Measurements from ENCODE around the gene RRAS. TPM values are rescaled to one million over a fixed set of nuclear protein-coding genes. Genes with fewer than 3 reads are reported as not detected.
A peak's percentile ranks its signal among the peaks of the same experiment; 100 is the strongest.

The RRAS gene
- total and polyA plus RNA-seq, 12 donors, result 6.8 to 180 (median 42.3) TPM

DNA sequence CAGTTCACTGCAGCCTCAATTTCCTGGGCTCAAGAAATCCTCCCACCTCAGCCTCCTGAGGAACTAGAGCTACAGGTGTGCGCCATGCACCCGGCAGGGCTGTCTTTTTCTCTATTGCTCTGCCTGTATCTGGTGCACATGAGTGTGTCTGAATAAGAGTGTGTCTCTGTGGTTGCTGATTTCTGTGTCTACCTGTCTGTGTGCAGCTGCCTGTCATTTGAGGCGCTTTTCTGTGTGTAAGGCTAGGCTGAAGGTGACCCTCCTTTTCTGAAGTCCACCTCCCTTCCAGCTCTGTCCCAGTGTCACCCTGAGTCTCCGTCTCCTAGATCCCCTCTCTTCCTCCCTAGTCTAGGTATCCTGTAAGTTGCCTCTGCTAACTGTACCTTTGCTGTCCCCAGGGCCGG is 50.4 kb downstream of the RRAS start:
- 47 to 62% (median 51%) methylated on average over 4 to 5 of the region's 5 CpGs for WGBS, 4 donors
- DNase-seq, result peak in 1 of 7 donors; percentile 32
- intact Hi-C loops (cut with DNase I), result loop anchor here in 1 of 2 donors (10.0 kb wide), 1 partner anchor 85 kb away; the partner anchor contains the start of gene PRMT1
- Histone ChIP-seq H3K9me3 (replicated peaks in 1 of 3) (no peaks in the 10 kb centered on the region), H3K27ac (peak overlapping the region in 3 of 5 donors; percentile 78 to 93 (median 89)), H3K4me1 (replicated peaks in 1 of 2) (peaks cover 9 to 18% of the 10 kb centered on the region in 2 donors), H3K4me3 (no peak overlapping the region), H3K27me3 (no peaks in the 10 kb centered on the region), H3K36me3 (replicated peaks in 1 of 2) (peaks cover 0 to 11% of the 10 kb centered on the region in 2 donors)
- TF ChIP-seq, protein P1, sequence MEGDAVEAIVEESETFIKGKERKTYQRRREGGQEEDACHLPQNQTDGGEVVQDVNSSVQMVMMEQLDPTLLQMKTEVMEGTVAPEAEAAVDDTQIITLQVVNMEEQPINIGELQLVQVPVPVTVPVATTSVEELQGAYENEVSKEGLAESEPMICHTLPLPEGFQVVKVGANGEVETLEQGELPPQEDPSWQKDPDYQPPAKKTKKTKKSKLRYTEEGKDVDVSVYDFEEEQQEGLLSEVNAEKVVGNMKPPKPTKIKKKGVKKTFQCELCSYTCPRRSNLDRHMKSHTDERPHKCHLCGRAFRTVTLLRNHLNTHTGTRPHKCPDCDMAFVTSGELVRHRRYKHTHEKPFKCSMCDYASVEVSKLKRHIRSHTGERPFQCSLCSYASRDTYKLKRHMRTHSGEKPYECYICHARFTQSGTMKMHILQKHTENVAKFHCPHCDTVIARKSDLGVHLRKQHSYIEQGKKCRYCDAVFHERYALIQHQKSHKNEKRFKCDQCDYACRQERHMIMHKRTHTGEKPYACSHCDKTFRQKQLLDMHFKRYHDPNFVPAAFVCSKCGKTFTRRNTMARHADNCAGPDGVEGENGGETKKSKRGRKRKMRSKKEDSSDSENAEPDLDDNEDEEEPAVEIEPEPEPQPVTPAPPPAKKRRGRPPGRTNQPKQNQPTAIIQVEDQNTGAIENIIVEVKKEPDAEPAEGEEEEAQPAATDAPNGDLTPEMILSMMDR (IDR thresholded peaks at IDR 0.05), result no peak
- no peak for TF ChIP-seq POLR2A (IDR thresholded peaks at IDR 0.05)

DNA sequence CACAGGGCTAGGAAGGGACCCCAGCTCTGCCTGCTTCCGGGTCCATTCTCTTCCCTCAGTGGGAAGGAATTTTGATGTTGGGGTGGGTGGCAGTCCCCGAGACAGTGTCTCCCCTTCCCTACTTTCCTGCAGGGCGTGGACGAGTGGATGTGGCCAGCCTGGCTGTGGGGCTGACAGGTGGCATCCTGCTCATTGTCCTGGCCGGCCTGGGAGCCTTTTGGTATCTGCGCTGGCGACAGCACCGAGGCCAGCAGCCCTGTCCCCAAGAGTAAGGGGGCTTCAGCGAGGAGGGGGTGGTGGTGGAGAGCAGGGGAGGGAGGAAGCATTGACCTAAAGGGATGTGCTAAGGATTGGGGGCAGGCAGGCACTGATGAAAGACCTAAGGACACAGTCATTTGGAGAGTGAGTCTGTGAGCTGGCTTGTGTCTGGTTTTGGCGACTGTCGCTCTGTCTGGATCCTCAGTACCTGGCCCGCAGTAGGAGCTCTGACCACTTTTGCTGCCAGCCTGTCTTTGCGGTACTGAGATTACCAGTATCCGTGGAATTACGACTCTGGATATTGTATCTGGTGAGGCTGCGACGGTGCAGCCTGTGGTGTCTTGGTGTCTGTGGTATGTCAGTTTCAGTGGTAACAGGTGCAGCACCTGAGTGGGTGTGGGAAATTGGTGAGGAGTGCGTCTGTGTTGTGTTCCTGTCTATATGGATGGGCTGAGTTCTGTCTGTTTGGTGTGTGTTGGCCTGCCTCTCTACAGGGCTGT is 51.4 kb downstream of the RRAS start:
- intact Hi-C loops (cut with DNase I), result loop anchor here in 1 of 2 donors (10.0 kb wide), 1 partner anchor 86 kb away; the partner anchor contains the start of gene PRMT1
- Histone ChIP-seq H3K9me3 (replicated peaks in 1 of 3) (no peaks in the 10 kb centered on the region), H3K36me3 (replicated peaks in 1 of 2) (peaks cover 0 to 1% of the 10 kb centered on the region in 2 donors), H3K27me3 (no peaks in the 10 kb centered on the region), H3K27ac (no peak overlapping the region), H3K4me3 (no peak overlapping the region), H3K4me1 (replicated peaks in 1 of 2) (peaks cover 9 to 11% of the 10 kb centered on the region in 2 donors)
- WGBS, 4 donors, result 79 to 85% (median 82%) methylated on average over 16 to 18 of the region's 18 CpGs
- DNase-seq, result no peak
- TF ChIP-seq POLR2A (IDR thresholded peaks at IDR 0.05), result no peak
- TF ChIP-seq, protein P1 (IDR thresholded peaks at IDR 0.05), result no peak

DNA sequence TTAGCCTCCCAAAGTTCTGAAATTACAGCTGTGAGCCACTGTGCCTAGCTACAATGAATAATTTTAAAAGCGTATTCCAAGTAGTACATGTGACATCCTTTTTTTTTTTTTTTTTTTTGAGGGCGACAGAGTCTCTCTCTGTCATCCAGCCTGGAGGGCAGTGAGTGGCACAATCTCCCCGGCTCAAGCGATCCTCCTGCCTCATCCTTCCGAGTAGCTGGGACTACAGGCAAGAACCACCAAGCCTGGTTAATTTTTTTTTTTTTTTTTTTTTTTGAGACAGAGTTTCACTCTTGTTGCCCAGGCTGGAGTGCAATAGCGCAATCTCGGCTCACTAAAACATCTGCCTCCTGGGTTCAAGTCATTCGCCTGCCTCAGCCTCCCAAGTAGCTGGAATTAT is 52.7 kb downstream of the RRAS start:
- intact Hi-C loops (cut with DNase I), result loop anchor here in 1 of 2 donors (10.0 kb wide), 1 partner anchor 88 kb away; the partner anchor contains the start of gene PRMT1
- no peaks in the 10 kb centered on the region for H3K27me3 ChIP-seq
- no peak for TF ChIP-seq POLR2A (IDR thresholded peaks at IDR 0.05)
- TF ChIP-seq, protein P1 (IDR thresholded peaks at IDR 0.05), result no peak
- DNase-seq, result no peak
- H3K9me3 ChIP-seq (replicated peaks in 1 of 3), result no peaks in the 10 kb centered on the region
- H3K4me3 ChIP-seq, result no peak overlapping the region
- 79 to 82% (median 81%) methylated on average over 8 of the region's 8 CpGs for WGBS, 4 donors
- H3K27ac ChIP-seq, result no peak overlapping the region
- H3K4me1 ChIP-seq (replicated peaks in 1 of 2), result no peaks in the 10 kb centered on the region
- H3K36me3 ChIP-seq (replicated peaks in 1 of 2), result no peaks in the 10 kb centered on the region

Small RNA genes within 50 kb of the gene (microRNA-seq; reads per million reads assigned to microRNA genes)
- gene MIR5088, result 0 to 0.28 (median 0) reads per million in 3 donors

Small RNA genes within 50 kb of the gene (small RNA-seq; reads per million reads assigned to genes)
- gene MIR5088, result 0 to 0.17 reads per million in 2 donors

Other genes with a start within 250 kb of the RRAS start
- gene PTH2, start 216.7 kb downstream of the RRAS start, total RNA-seq, result not detected
- not detected for gene PTH2, start 216.7 kb downstream of the RRAS start, polyA plus RNA-seq
- gene GFY, start 214.8 kb downstream of the RRAS start, total RNA-seq, result not detected
- not detected for gene GFY, start 214.8 kb downstream of the RRAS start, polyA plus RNA-seq
- gene SLC17A7, start 198.6 kb downstream of the RRAS start, total RNA-seq, result 1 to 10 TPM in 5 of 9 donors, under 1 TPM in 4; 0.06 to 9.6 (median 1.3) TPM
- 1 to 10 TPM in 2 of 3 donors, under 1 TPM in 1; 0.18 to 1.9 (median 1.0) TPM for gene SLC17A7, start 198.6 kb downstream of the RRAS start, polyA plus RNA-seq
- gene PIH1D1, start 188.3 kb downstream of the RRAS start, total RNA-seq, result 100 to 1,000 TPM in 4 of 9 donors, 10 to 100 TPM in 5; 63.1 to 131 (median 87.2) TPM
- 100 to 1,000 TPM in 1 of 3 donors, 10 to 100 TPM in 2; 26.6 to 103 (median 72.3) TPM for gene PIH1D1, start 188.3 kb downstream of the RRAS start, polyA plus RNA-seq
- 10 to 100 TPM; 15.1 to 47.8 (median 29.1) TPM for gene ALDH16A1, start 186.9 kb downstream of the RRAS start, total RNA-seq
- gene ALDH16A1, start 186.9 kb downstream of the RRAS start, polyA plus RNA-seq, result 10 to 100 TPM in 2 of 3 donors, 1 to 10 TPM in 1; 3.6 to 95.5 (median 86.7) TPM
- gene FLT3LG, start 165.9 kb downstream of the RRAS start, total RNA-seq, result 10 to 100 TPM in 3 of 9 donors, 1 to 10 TPM in 6; 1.2 to 10.6 (median 8.4) TPM
- gene FLT3LG, start 165.9 kb downstream of the RRAS start, polyA plus RNA-seq, result 10 to 100 TPM in 2 of 3 donors, 1 to 10 TPM in 1; 1.8 to 33.8 (median 24.7) TPM
- gene RPL13A, start 152.5 kb downstream of the RRAS start, total RNA-seq, result 1,000 to 10,000 TPM; 2,402 to 3,504 (median 2,570) TPM
- 1,000 to 10,000 TPM; 1,750 to 2,828 (median 2,567) TPM for gene RPL13A, start 152.5 kb downstream of the RRAS start, polyA plus RNA-seq
- 1,000 to 10,000 TPM; 1,528 to 3,971 (median 2,257) TPM for gene RPS11, start 143.7 kb downstream of the RRAS start, total RNA-seq
- 1,000 to 10,000 TPM; 2,684 to 4,591 (median 2,733) TPM for gene RPS11, start 143.7 kb downstream of the RRAS start, polyA plus RNA-seq
- 100 to 1,000 TPM; 101 to 505 (median 351) TPM for gene FCGRT, start 127.5 kb downstream of the RRAS start, total RNA-seq
- gene FCGRT, start 127.5 kb downstream of the RRAS start, polyA plus RNA-seq, result 100 to 1,000 TPM in 2 of 3 donors, 10 to 100 TPM in 1; 90.2 to 253 (median 218) TPM
- 10 to 100 TPM in 8 of 9 donors, 1 to 10 TPM in 1; 8.0 to 56.4 (median 33.1) TPM for gene RCN3, start 112.1 kb downstream of the RRAS start, total RNA-seq
- 100 to 1,000 TPM in 2 of 3 donors, 1 to 10 TPM in 1; 9.3 to 232 (median 120) TPM for gene RCN3, start 112.1 kb downstream of the RRAS start, polyA plus RNA-seq
- 10 to 100 TPM; 53.3 to 98.2 (median 63.8) TPM for gene NOSIP, start 59.6 kb downstream of the RRAS start, total RNA-seq
- gene NOSIP, start 59.6 kb downstream of the RRAS start, polyA plus RNA-seq, result 100 to 1,000 TPM in 2 of 3 donors, 10 to 100 TPM in 1; 35.0 to 159 (median 145) TPM
- gene PRRG2, start 58.8 kb downstream of the RRAS start, total RNA-seq, result 1 to 10 TPM in 2 of 9 donors, under 1 TPM in 5, not detected in 2; 0.28 to 1.2 (median 0.87) TPM
- 1 to 10 TPM in 1 of 3 donors, under 1 TPM in 2; 0.33 to 1.2 (median 0.71) TPM for gene PRRG2, start 58.8 kb downstream of the RRAS start, polyA plus RNA-seq
- gene PRR12, start 49.0 kb downstream of the RRAS start, total RNA-seq, result 10 to 100 TPM in 8 of 9 donors, 1 to 10 TPM in 1; 2.9 to 39.3 (median 17.6) TPM
- 10 to 100 TPM in 1 of 3 donors, 1 to 10 TPM in 2; 4.2 to 49.8 (median 9.5) TPM for gene PRR12, start 49.0 kb downstream of the RRAS start, polyA plus RNA-seq
- 10 to 100 TPM in 8 of 9 donors, 1 to 10 TPM in 1; 4.2 to 81.3 (median 45.8) TPM for gene SCAF1, start 2.1 kb upstream of the RRAS start, total RNA-seq
- 10 to 100 TPM in 2 of 3 donors, 1 to 10 TPM in 1; 7.9 to 67.7 (median 27.1) TPM for gene SCAF1, start 2.1 kb upstream of the RRAS start, polyA plus RNA-seq
- gene IRF3, start 25.7 kb upstream of the RRAS start, total RNA-seq, result 100 to 1,000 TPM in 2 of 9 donors, 10 to 100 TPM in 7; 33.7 to 108 (median 64.1) TPM
- 100 to 1,000 TPM in 2 of 3 donors, 10 to 100 TPM in 1; 23.2 to 328 (median 159) TPM for gene IRF3, start 25.7 kb upstream of the RRAS start, polyA plus RNA-seq
- gene BCL2L12, start 25.8 kb upstream of the RRAS start, total RNA-seq, result 10 to 100 TPM in 4 of 9 donors, 1 to 10 TPM in 5; 3.3 to 16.3 (median 9.7) TPM
- gene BCL2L12, start 25.8 kb upstream of the RRAS start, polyA plus RNA-seq, result 10 to 100 TPM in 2 of 3 donors, 1 to 10 TPM in 1; 3.5 to 15.4 (median 13.9) TPM
- gene PRMT1, start 37.1 kb upstream of the RRAS start, total RNA-seq, result 100 to 1,000 TPM in 8 of 9 donors, 10 to 100 TPM in 1; 80.4 to 262 (median 160) TPM
- 100 to 1,000 TPM; 158 to 198 (median 179) TPM for gene PRMT1, start 37.1 kb upstream of the RRAS start, polyA plus RNA-seq
- 1 to 10 TPM in 1 of 9 donors, under 1 TPM in 8; 0.18 to 1.2 (median 0.55) TPM for gene ADM5, start 49.5 kb upstream of the RRAS start, total RNA-seq
- 1 to 10 TPM in 2 of 3 donors, not detected in 1; 1.9 to 2.0 TPM for gene ADM5, start 49.5 kb upstream of the RRAS start, polyA plus RNA-seq
- gene CPT1C, start 51.0 kb upstream of the RRAS start, total RNA-seq, result 1 to 10 TPM in 8 of 9 donors, not detected in 1; 2.4 to 9.4 (median 4.6) TPM
- gene CPT1C, start 51.0 kb upstream of the RRAS start, polyA plus RNA-seq, result 10 to 100 TPM in 2 of 3 donors, 1 to 10 TPM in 1; 5.8 to 55.7 (median 14.1) TPM
- under 1 TPM in 5 of 9 donors, not detected in 4; 0.11 to 0.47 (median 0.29) TPM for gene TSKS, start 123.2 kb upstream of the RRAS start, total RNA-seq
- 1 to 10 TPM in 1 of 3 donors, under 1 TPM in 1, not detected in 1; 0.94 to 1.7 TPM for gene TSKS, start 123.2 kb upstream of the RRAS start, polyA plus RNA-seq
- gene AP2A1, start 126.9 kb upstream of the RRAS start, total RNA-seq, result 100 to 1,000 TPM in 8 of 9 donors, 10 to 100 TPM in 1; 59.8 to 455 (median 262) TPM
- 100 to 1,000 TPM in 1 of 3 donors, 10 to 100 TPM in 2; 71.5 to 131 (median 90.3) TPM for gene AP2A1, start 126.9 kb upstream of the RRAS start, polyA plus RNA-seq
- gene FUZ, start 173.1 kb upstream of the RRAS start, total RNA-seq, result 10 to 100 TPM; 22.0 to 72.5 (median 45.3) TPM
- gene FUZ, start 173.1 kb upstream of the RRAS start, polyA plus RNA-seq, result 10 to 100 TPM in 2 of 3 donors, 1 to 10 TPM in 1; 7.6 to 62.0 (median 47.7) TPM
- gene MED25, start 178.1 kb upstream of the RRAS start, total RNA-seq, result 100 to 1,000 TPM in 5 of 9 donors, 10 to 100 TPM in 4; 36.2 to 211 (median 105) TPM
- gene MED25, start 178.1 kb upstream of the RRAS start, polyA plus RNA-seq, result 100 to 1,000 TPM in 2 of 3 donors, 10 to 100 TPM in 1; 71.2 to 457 (median 299) TPM
- 100 to 1,000 TPM; 163 to 568 (median 257) TPM for gene PTOV1, start 211.0 kb upstream of the RRAS start, total RNA-seq
- gene PTOV1, start 211.0 kb upstream of the RRAS start, polyA plus RNA-seq, result 100 to 1,000 TPM in 2 of 3 donors, 10 to 100 TPM in 1; 78.7 to 620 (median 409) TPM
- gene PNKP, start 227.4 kb upstream of the RRAS start, total RNA-seq, result 100 to 1,000 TPM in 4 of 9 donors, 10 to 100 TPM in 5; 49.3 to 199 (median 97.7) TPM
- 100 to 1,000 TPM in 2 of 3 donors, 10 to 100 TPM in 1; 40.7 to 344 (median 202) TPM for gene PNKP, start 227.4 kb upstream of the RRAS start, polyA plus RNA-seq
- 10 to 100 TPM; 19.8 to 70.3 (median 36.5) TPM for gene AKT1S1, start 237.2 kb upstream of the RRAS start, total RNA-seq
- 10 to 100 TPM; 66.0 to 89.6 (median 75.8) TPM for gene AKT1S1, start 237.2 kb upstream of the RRAS start, polyA plus RNA-seq
- gene TBC1D17, start 237.6 kb upstream of the RRAS start, total RNA-seq, result 100 to 1,000 TPM in 1 of 9 donors, 10 to 100 TPM in 7, 1 to 10 TPM in 1; 5.8 to 103 (median 51.3) TPM
- 100 to 1,000 TPM in 2 of 3 donors, 10 to 100 TPM in 1; 22.4 to 198 (median 113) TPM for gene TBC1D17, start 237.6 kb upstream of the RRAS start, polyA plus RNA-seq

All from adrenal gland (tissue), 12 donors.